Spleen (tissue), 7 donors: ENCODE measurements around the gene RUVBL1.

Experiments
- POLR2A ChIP-seq, 3 donors: fragments of 450-650 bp; IDR thresholded peaks; one replicate each; pipeline ENCODE4 v1.5.1; 2017; ENCODE audit warnings: antibody characterized with exemption in 3 of 3, mild to moderate bottlenecking in 1 of 3
- TF ChIP-seq, protein P1 (sequence below), 11 experiments: fragments of 200-600 bp in 7 of 11; fragments of 450-650 bp in 4 of 11; sonication (generic) in 4 of 11; IDR thresholded peaks in 8 of 11; conservative IDR thresholded peaks in 3 of 11; 1 replicate in 7 of 11; 2 replicates in 4 of 11; pipeline versions ENCODE4 v1.4.0 to v1.8.0; 2016 to 2021; ENCODE audit warnings: antibody characterized with exemption in 11 of 11, inconsistent platforms in 4 of 11, mild to moderate bottlenecking in 1 of 11
- donor health status: DM: no; HTN: no; CAD: no; lungs with moderate emphysema.
- donor health status: DM: no; HTN: no; CAD: no.
- donor health status: DM: no; HTN: no; CAD: no.

DNA sequence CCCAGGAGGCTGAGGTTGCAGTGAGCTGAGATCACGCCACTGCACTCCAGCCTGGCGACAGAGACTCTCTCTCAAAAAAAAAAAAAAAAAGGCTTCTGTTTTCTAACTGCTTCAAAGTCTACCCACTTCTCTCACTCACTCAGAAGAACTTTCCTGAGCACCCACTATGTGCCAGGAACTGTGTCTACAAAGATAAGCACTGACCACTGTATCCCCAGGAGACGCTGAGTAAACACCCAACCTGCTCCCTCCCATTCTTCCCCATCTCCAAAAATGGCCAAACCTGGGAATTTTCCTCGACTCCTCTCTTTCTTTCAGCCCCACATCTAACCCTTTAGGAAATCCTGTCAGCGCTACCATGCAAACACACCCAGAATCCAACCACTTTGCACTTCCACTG, 12.5 kb downstream of the RUVBL1 start:
- TF ChIP-seq, protein P1, sequence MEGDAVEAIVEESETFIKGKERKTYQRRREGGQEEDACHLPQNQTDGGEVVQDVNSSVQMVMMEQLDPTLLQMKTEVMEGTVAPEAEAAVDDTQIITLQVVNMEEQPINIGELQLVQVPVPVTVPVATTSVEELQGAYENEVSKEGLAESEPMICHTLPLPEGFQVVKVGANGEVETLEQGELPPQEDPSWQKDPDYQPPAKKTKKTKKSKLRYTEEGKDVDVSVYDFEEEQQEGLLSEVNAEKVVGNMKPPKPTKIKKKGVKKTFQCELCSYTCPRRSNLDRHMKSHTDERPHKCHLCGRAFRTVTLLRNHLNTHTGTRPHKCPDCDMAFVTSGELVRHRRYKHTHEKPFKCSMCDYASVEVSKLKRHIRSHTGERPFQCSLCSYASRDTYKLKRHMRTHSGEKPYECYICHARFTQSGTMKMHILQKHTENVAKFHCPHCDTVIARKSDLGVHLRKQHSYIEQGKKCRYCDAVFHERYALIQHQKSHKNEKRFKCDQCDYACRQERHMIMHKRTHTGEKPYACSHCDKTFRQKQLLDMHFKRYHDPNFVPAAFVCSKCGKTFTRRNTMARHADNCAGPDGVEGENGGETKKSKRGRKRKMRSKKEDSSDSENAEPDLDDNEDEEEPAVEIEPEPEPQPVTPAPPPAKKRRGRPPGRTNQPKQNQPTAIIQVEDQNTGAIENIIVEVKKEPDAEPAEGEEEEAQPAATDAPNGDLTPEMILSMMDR (IDR thresholded peaks at IDR 0.05 in 8 of 11, conservative IDR thresholded peaks at IDR 0.05 in 3 of 11), result no peak
- no peak for TF ChIP-seq POLR2A (IDR thresholded peaks at IDR 0.05)
